Dendritic cell treated with granulocyte-macrophage colony-stimulating factor and Interleukin-4, amounts not matched to agents 40 ng/mL and 50 ng/mL, for 4 days (primary cell): ENCODE data around the gene ST14.

Experiments used
- H3K27ac Mint-ChIP-seq: one replicate; pipeline ENCODE4 v1.8.0; 2022; ENCODE audit warnings: mild to moderate bottlenecking, mixed read lengths
- H3K27me3 Mint-ChIP-seq: one replicate; pipeline ENCODE4 v1.8.0; 2022; ENCODE audit warnings: mild to moderate bottlenecking, mixed read lengths
- H3K36me3 Mint-ChIP-seq: one replicate; pipeline ENCODE4 v1.8.0; 2022; ENCODE audit warnings: low read depth, mixed read lengths
- H3K4me1 Mint-ChIP-seq: one replicate; pipeline ENCODE4 v1.8.0; 2022; ENCODE audit warnings: low read depth, mixed read lengths
- H3K4me3 Mint-ChIP-seq: one replicate; pipeline ENCODE4 v1.8.0; 2022; ENCODE audit warnings: mild to moderate bottlenecking, moderate library complexity, mixed read lengths
- H3K9me3 Mint-ChIP-seq: one replicate; pipeline ENCODE4 v1.8.0; 2022; ENCODE audit warnings: mixed read lengths
- intact Hi-C: fragments of 100-400 bp; cut with micrococcal nuclease; formaldehyde crosslinking; loops from one replicate; pipeline ENCODE4 v1.15.0; 2022

Gene ST14

GRCh38 chr11:130159657-130160497 is at the start of gene ST14:
TSS of gene ST14 (plus strand) at chr11:130159782. CDS start at chr11:130159980, 198 bp downstream.
- Mint-ChIP-seq H3K4me1 (peaks cover 83% of the 10 kb centered on the region), H3K36me3 (no peaks in the 10 kb centered on the region), H3K4me3 (peak within 1 kb of the TSS; percentile 57), H3K27me3 (peaks cover 35% of the 10 kb centered on the region), H3K27ac (peak within 1 kb of the TSS; percentile 3), H3K9me3 (no peaks in the 10 kb centered on the region)
- intact Hi-C loops, result no loop called here

GRCh38 chr11:130110339-130111108 is 49.1 kb upstream of the ST14 start:
- intact Hi-C loops, result loop anchor here (5.0 kb wide), 1 partner anchor 33 kb away; no protein-coding TSS in a partner anchor
- Mint-ChIP-seq H3K4me3 (no peak overlapping the region), H3K4me1 (peaks cover 42% of the 10 kb centered on the region), H3K9me3 (no peaks in the 10 kb centered on the region), H3K27ac (no peak overlapping the region), H3K36me3 (peaks cover 64% of the 10 kb centered on the region), H3K27me3 (no peaks in the 10 kb centered on the region)

GRCh38 chr11:130112071-130112830 is 47.3 kb upstream of the ST14 start:
- H3K36me3 Mint-ChIP-seq, result peaks cover 74% of the 10 kb centered on the region

GRCh38 chr11:130114281-130114680 is 45.3 kb upstream of the ST14 start:
- intact Hi-C loops, result loop anchor here (5.0 kb wide), 1 partner anchor 37 kb away; no protein-coding TSS in a partner anchor
- Mint-ChIP-seq H3K9me3 (no peaks in the 10 kb centered on the region), H3K36me3 (peaks cover 72% of the 10 kb centered on the region), H3K27ac (no peak overlapping the region), H3K27me3 (no peaks in the 10 kb centered on the region), H3K4me1 (peaks cover 35% of the 10 kb centered on the region), H3K4me3 (no peak overlapping the region)

More at GRCh38 chr11:130112071-130112830, 47.3 kb upstream of the ST14 start:
- no peaks in the 10 kb centered on the region for H3K9me3 Mint-ChIP-seq
- H3K4me3 Mint-ChIP-seq, result no peak overlapping the region
- H3K27ac Mint-ChIP-seq, result no peak overlapping the region
- H3K4me1 Mint-ChIP-seq, result peaks cover 26% of the 10 kb centered on the region
- intact Hi-C loops, result loop anchor here (5.0 kb wide), 1 partner anchor 35 kb away; no protein-coding TSS in a partner anchor
- H3K27me3 Mint-ChIP-seq, result no peaks in the 10 kb centered on the region

GRCh38 chr11:130114726-130115125 is 44.9 kb upstream of the ST14 start:
- H3K4me1 Mint-ChIP-seq, result peaks cover 35% of the 10 kb centered on the region
- no peak overlapping the region for H3K4me3 Mint-ChIP-seq
- intact Hi-C loops, result loop anchor here (5.0 kb wide), 1 partner anchor 37 kb away; no protein-coding TSS in a partner anchor
- peaks cover 76% of the 10 kb centered on the region for H3K36me3 Mint-ChIP-seq
- H3K27me3 Mint-ChIP-seq, result no peaks in the 10 kb centered on the region
- no peaks in the 10 kb centered on the region for H3K9me3 Mint-ChIP-seq
- H3K27ac Mint-ChIP-seq, result no peak overlapping the region

- Mint-ChIP-seq H3K4me3 (no peak overlapping the region), H3K27me3 (no peaks in the 10 kb centered on the region), H3K9me3 (no peaks in the 10 kb centered on the region), H3K27ac (no peak overlapping the region), H3K4me1 (peaks cover 33% of the 10 kb centered on the region), H3K36me3 (peaks cover 74% of the 10 kb centered on the region)
- intact Hi-C loops, result no loop called here
Measured at GRCh38 chr11:130115218-130115617, 44.4 kb upstream of the ST14 start.

- H3K27ac Mint-ChIP-seq, result no peak overlapping the region
- peaks cover 52% of the 10 kb centered on the region for H3K4me1 Mint-ChIP-seq
- peaks cover 74% of the 10 kb centered on the region for H3K36me3 Mint-ChIP-seq
- H3K9me3 Mint-ChIP-seq, result no peaks in the 10 kb centered on the region
- intact Hi-C loops, result no loop called here
- H3K27me3 Mint-ChIP-seq, result no peaks in the 10 kb centered on the region
- no peak overlapping the region for H3K4me3 Mint-ChIP-seq
Measured at GRCh38 chr11:130118165-130118564, 41.4 kb upstream of the ST14 start.

GRCh38 chr11:130118636-130119387 is 40.8 kb upstream of the ST14 start:
- Mint-ChIP-seq H3K36me3 (peaks cover 74% of the 10 kb centered on the region), H3K27me3 (peaks cover under 1% of the 10 kb centered on the region), H3K4me3 (no peak overlapping the region), H3K9me3 (no peaks in the 10 kb centered on the region), H3K4me1 (peaks cover 58% of the 10 kb centered on the region), H3K27ac (no peak overlapping the region)
- intact Hi-C loops, result no loop called here

GRCh38 chr11:130120045-130120444 is 39.5 kb upstream of the ST14 start:
- Mint-ChIP-seq H3K27ac (no peak overlapping the region), H3K27me3 (peaks cover 2% of the 10 kb centered on the region), H3K36me3 (peaks cover 74% of the 10 kb centered on the region), H3K4me1 (peaks cover 65% of the 10 kb centered on the region), H3K9me3 (no peaks in the 10 kb centered on the region), H3K4me3 (no peak overlapping the region)
- intact Hi-C loops, result loop anchor here (5.0 kb wide), 1 partner anchor 48 kb away; no protein-coding TSS in a partner anchor

- Mint-ChIP-seq H3K4me1 (peaks cover 77% of the 10 kb centered on the region), H3K36me3 (peaks cover 68% of the 10 kb centered on the region), H3K9me3 (no peaks in the 10 kb centered on the region), H3K27me3 (peaks cover 2% of the 10 kb centered on the region), H3K4me3 (no peak overlapping the region), H3K27ac (no peak overlapping the region)
- intact Hi-C loops, result loop anchor here (5.0 kb wide), 1 partner anchor 49 kb away; no protein-coding TSS in a partner anchor
Measured at GRCh38 chr11:130121445-130121978, 38.1 kb upstream of the ST14 start.

- peaks cover 2% of the 10 kb centered on the region for H3K27me3 Mint-ChIP-seq
- no peak overlapping the region for H3K4me3 Mint-ChIP-seq
- H3K9me3 Mint-ChIP-seq, result no peaks in the 10 kb centered on the region
- H3K27ac Mint-ChIP-seq, result no peak overlapping the region
- peaks cover 68% of the 10 kb centered on the region for H3K36me3 Mint-ChIP-seq
- H3K4me1 Mint-ChIP-seq, result peaks cover 80% of the 10 kb centered on the region
- intact Hi-C loops, result loop anchor here (5.0 kb wide), 1 partner anchor 50 kb away; no protein-coding TSS in a partner anchor
Measured at GRCh38 chr11:130122141-130122575, 37.4 kb upstream of the ST14 start.

- Mint-ChIP-seq H3K27ac (peak overlapping the region; percentile 81), H3K9me3 (no peaks in the 10 kb centered on the region), H3K36me3 (peaks cover 82% of the 10 kb centered on the region), H3K4me3 (peak overlapping the region; percentile 23), H3K27me3 (peaks cover 2% of the 10 kb centered on the region), H3K4me1 (peaks cover 74% of the 10 kb centered on the region)
- intact Hi-C loops, result loop anchor here (1.0 to 5.0 kb wide), 3 partner anchors 29 to 121 kb away; partner anchors contain the start of gene PRDM10
Measured at GRCh38 chr11:130123414-130124040, 36.1 kb upstream of the ST14 start.
